ENCODE measurements around the gene RGS13.

- no peak for TF ChIP-seq CTCF (conservative IDR thresholded peaks at IDR 0.05)
- TF ChIP-seq ZFX (IDR thresholded peaks at IDR 0.05): no peak
Observed at GRCh38 chr1:192633533-192634253, 2.3 kb upstream of the RGS13 start.
